Dermis microvascular lymphatic vessel endothelial cell (primary cell): ENCODE data around the gene ALDH3A2. TPM values are rescaled to one million over a fixed set of nuclear protein-coding genes. Genes with fewer than 3 reads are reported as not detected.
A peak's percentile ranks its signal among the peaks of the same experiment; 100 is the strongest.
"Not testable (repeated sequence)": the region's sequence is repeated elsewhere in the genome, so short reads cannot be mapped to it uniquely, and the experiment has no call there.

Experiments
- DNase-seq, 2 donors: peaks; one replicate each; pipeline versions ENCODE4 v3.0.0 to v3.0.0-alpha.2; 2010; ENCODE audit warnings: low read depth in 2 of 2
- total RNA-seq: library from RNA; depleted of rRNA; stranded (reverse); fragments of >200 nt; gene quantifications from 2 replicates; pipeline ENCODE4 v1.2.1, GENCODE V29; 2014

The ALDH3A2 gene
- total RNA-seq, 1 donor from 2014 or later: 23.6 TPM

- DNase-seq: no peak
Measured at GRCh38 chr17:19650826-19651225, 2.3 kb downstream of the ALDH3A2 start.

- no peak for DNase-seq
Measured at GRCh38 chr17:19651451-19652238, 3.1 kb downstream of the ALDH3A2 start.

GRCh38 chr17:19652595-19652994, 4.0 kb downstream of the ALDH3A2 start:
- peak; percentile 13 to 20 for DNase-seq

GRCh38 chr17:19654342-19654886, 5.9 kb downstream of the ALDH3A2 start:
- no peak for DNase-seq

- DNase-seq: no peak
Measured at GRCh38 chr17:19654896-19655295, 6.3 kb downstream of the ALDH3A2 start.

GRCh38 chr17:19656336-19656735, 7.8 kb downstream of the ALDH3A2 start:
- DNase-seq: no peak

GRCh38 chr17:19656851-19657581, 8.5 kb downstream of the ALDH3A2 start:
- DNase-seq: no peak

- no peak for DNase-seq
Measured at GRCh38 chr17:19659366-19660177, 11.0 kb downstream of the ALDH3A2 start.

- no peak for DNase-seq
Measured at GRCh38 chr17:19660219-19660870, 11.8 kb downstream of the ALDH3A2 start.

GRCh38 chr17:19661121-19661520, 12.6 kb downstream of the ALDH3A2 start:
- no peak for DNase-seq

- no peak for DNase-seq
Measured at GRCh38 chr17:19663097-19663496, 14.5 kb downstream of the ALDH3A2 start.

GRCh38 chr17:19664136-19664820, 15.7 kb downstream of the ALDH3A2 start:
- no peak for DNase-seq

GRCh38 chr17:19664821-19665181, 16.2 kb downstream of the ALDH3A2 start:
- DNase-seq: no peak

GRCh38 chr17:19669680-19670079, 21.1 kb downstream of the ALDH3A2 start:
- not testable (repeated sequence) for DNase-seq

- no peak for DNase-seq
Measured at GRCh38 chr17:19670908-19671307, 22.4 kb downstream of the ALDH3A2 start.

GRCh38 chr17:19671433-19671832, 22.9 kb downstream of the ALDH3A2 start:
- DNase-seq: no peak

GRCh38 chr17:19672009-19672750, 23.6 kb downstream of the ALDH3A2 start:
- no peak for DNase-seq

GRCh38 chr17:19673623-19674022, 25.1 kb downstream of the ALDH3A2 start:
- no peak for DNase-seq

GRCh38 chr17:19676896-19677295, 28.3 kb downstream of the ALDH3A2 start:
- no peak for DNase-seq
